GM10266 (cell line): ENCODE data around the gene VPS72.

ENCODE experiments used
- DNase-seq: peaks from one replicate; pipeline ENCODE4 v3.0.0; 2012; ENCODE audit errors: extremely low spot score
- CTCF ChIP-seq: IDR thresholded peaks from 2 replicates; pipeline ENCODE4 v1.5.1; 2012; ENCODE audit warnings: mild to moderate bottlenecking, low read depth; ENCODE audit not compliant: control insufficient read depth, insufficient read depth; ENCODE audit errors: missing control alignments

Gene VPS72

GRCh38 chr1:151189637-151190445 is at the start of gene VPS72:
VPS72 (minus strand) TSS chr1:151190197; CDS start chr1:151190121, 76 bp downstream.
- no peak for TF ChIP-seq CTCF
- DNase-seq = peak; percentile 87

GRCh38 chr1:151238467-151238739 is 48.4 kb upstream of the VPS72 start:
- TF ChIP-seq CTCF = no peak
- no peak for DNase-seq

GRCh38 chr1:151237678-151238466 is 47.9 kb upstream of the VPS72 start:
- DNase-seq = peak; percentile 27

GRCh38 chr1:151235235-151235634 is 45.2 kb upstream of the VPS72 start:
- no peak for DNase-seq
- TF ChIP-seq CTCF = no peak

More at GRCh38 chr1:151237678-151238466, 47.9 kb upstream of the VPS72 start:
- no peak for TF ChIP-seq CTCF

GRCh38 chr1:151222130-151222529 is 32.1 kb upstream of the VPS72 start:
- no peak for TF ChIP-seq CTCF
- DNase-seq = no peak

GRCh38 chr1:151221616-151222015 is 31.6 kb upstream of the VPS72 start:
- no peak for DNase-seq
- TF ChIP-seq CTCF = no peak

- no peak for TF ChIP-seq CTCF
- no peak for DNase-seq
Observed at GRCh38 chr1:151213560-151213959, 23.6 kb upstream of the VPS72 start.
